ENCODE measurements around the gene CSTF3.

The CSTF3 gene

DNA sequence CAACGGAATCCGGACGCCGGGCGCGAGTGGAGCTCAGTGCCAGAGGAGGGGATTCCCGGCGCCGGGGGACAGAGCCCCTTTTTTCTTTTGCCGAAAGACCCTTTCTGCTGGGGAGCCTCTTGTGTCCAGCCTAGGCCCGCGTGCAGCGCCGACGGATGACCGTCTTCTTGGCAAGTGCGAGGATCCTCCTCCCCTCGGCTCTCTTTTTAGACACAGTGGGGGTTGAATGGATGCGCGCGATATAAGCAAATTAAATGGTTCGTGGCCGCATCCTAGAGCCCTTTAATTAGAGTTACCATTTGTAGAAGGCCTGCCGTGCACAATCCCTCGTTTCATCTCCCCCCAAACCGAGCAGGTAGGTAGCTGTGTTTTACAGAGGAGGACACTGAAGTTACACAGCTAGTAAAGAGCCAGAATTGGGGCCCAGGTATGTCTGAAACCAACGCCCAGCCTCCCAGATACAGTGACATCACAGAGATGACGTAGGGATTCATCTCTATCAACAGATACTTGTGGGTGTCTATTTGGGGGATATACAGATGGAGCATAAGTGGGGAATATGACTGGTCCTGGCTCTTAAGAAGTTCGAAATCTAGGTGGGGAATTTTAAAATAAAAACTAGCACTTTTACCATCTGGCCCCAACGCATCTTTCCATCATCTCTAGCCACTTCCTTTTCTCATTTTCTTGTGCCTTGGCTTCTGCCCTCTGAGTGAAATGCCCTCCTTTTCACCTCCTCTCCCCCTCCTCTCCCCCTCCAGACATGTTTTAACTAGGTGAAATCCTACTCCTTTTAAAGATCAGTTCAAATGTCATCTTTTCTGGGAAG is 121.0 kb downstream of the CSTF3 start:
- H3K27me3 Mint-ChIP-seq: peaks cover 0 to 4% of the 10 kb centered on the region in 2 donors
- DNase-seq (peak; percentile 27 to 38 (median 33)), ATAC-seq (replicated peaks) (peak; percentile 42)
- H3K36me3 Mint-ChIP-seq (ENCODE audit: insufficient read depth): peaks cover 11% of the 10 kb centered on the region
- H3K9me3 Mint-ChIP-seq: no peaks in the 10 kb centered on the region
- H3K4me1 Mint-ChIP-seq (ENCODE audit: low read depth in 2 of 2): peaks cover 11 to 12% of the 10 kb centered on the region in 2 donors
- H3K27ac Mint-ChIP-seq: peak overlapping the region; percentile 90 to 94
- H3K4me3 Mint-ChIP-seq: peak overlapping the region; percentile 95 to 96

DNA sequence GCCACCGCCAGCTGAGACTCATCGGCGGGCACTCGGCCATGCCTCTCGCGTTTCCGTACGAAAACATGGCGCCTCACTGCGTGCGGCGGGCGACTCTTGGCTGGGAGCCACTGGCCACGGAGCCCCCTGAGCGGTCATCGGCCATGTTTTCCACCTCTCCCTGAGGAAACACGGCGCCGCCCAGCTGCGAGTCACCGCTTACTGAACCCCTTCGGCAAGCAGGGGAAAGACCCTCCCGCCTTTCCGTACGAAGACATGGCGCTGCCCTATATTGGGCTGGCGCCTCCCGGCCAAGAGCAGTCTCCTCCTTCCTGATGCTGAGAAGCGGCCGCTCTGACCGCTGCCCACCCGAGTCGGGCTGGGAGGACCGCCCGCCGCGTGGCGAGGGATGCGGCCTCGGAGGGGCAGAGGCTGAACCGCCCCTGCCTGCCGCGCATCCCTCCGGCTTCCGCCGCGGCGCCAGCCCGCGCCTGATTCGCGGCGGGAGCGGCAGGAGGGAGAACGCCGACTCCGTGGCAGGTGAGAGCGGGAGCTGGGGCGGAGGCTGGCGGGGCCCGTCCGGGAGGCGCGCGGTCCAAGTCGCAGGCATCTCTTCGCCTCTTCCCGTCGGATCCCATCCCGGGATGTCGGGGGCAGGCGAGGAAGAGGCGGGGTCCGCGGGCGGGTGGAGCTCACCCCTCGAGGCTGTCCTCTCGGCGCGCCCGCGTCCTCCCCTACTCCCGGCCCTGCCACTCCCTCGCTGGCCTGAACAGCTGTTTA is 121.8 kb downstream of the CSTF3 start, which contains the start of gene TCP11L1:
TCP11L1 (plus strand) TSS at position 299 of the 759 bp plus-strand sequence. CDS start 4,202 bp downstream, outside the sequence.
- Mint-ChIP-seq H3K4me1 (ENCODE audit: low read depth in 2 of 2) (peaks cover 11 to 12% of the 10 kb centered on the region in 2 donors), H3K36me3 (ENCODE audit: insufficient read depth) (peaks cover 8% of the 10 kb centered on the region), H3K9me3 (no peaks in the 10 kb centered on the region), H3K27me3 (peaks cover 7 to 12% of the 10 kb centered on the region in 2 donors), H3K27ac (peak within 1 kb of the TSS; percentile 91 to 94), H3K4me3 (peak within 1 kb of the TSS; percentile 95 to 96)
- peak; percentile 81 for ATAC-seq (replicated peaks)
- peak; percentile 73 to 76 (median 76) for DNase-seq

DNA sequence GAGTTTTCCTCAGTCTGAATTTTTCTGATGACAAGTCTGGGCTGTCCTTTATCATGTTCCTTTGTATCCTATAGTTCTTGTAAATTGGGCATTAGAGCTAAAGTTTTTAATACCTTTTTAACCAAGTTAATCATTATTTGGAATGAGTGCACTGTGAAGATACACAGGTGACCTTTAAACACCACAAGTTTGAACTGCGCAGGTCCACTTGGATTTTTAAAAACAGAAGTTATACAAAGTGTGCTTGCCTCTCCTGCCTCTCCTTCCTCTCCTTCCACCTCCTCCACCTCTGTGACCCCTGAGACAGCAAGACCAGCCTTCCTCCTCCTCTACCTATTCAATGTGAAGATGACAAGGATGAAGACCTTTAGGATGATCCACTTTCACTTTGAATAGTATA is 126.3 kb downstream of the CSTF3 start:
- no peak overlapping the region for H3K4me3 Mint-ChIP-seq
- no peak for ATAC-seq (replicated peaks)
- DNase-seq: no peak
- H3K36me3 Mint-ChIP-seq (ENCODE audit: insufficient read depth): peaks cover 5% of the 10 kb centered on the region
- peaks cover 27 to 38% of the 10 kb centered on the region in 2 donors for H3K27me3 Mint-ChIP-seq
- H3K4me1 Mint-ChIP-seq (ENCODE audit: low read depth in 2 of 2): peaks cover 0 to 2% of the 10 kb centered on the region in 2 donors
- no peaks in the 10 kb centered on the region for H3K9me3 Mint-ChIP-seq
- H3K27ac Mint-ChIP-seq: no peak overlapping the region

Measured in effector memory CD8-positive, alpha-beta T cell (primary cell).